Testis (tissue), 3 donors: ENCODE results near the gene TRIM15. TPM values are rescaled to one million over a fixed set of nuclear protein-coding genes. Genes with fewer than 3 reads are reported as not detected.

Experiments used
- DNase-seq: peaks from one replicate; pipeline ENCODE4 v3.0.0-alpha.2; 2019
- H3K27ac ChIP-seq, 2 donors: fragments of 200-600 bp; sonication (generic); one replicate each; pipeline ENCODE4 v1.5.1; 2019
- H3K27me3 ChIP-seq: fragments of 200-600 bp; sonication (generic); one replicate; pipeline ENCODE4 v1.5.1; 2019
- H3K36me3 ChIP-seq: fragments of 200-600 bp; sonication (generic); one replicate; pipeline ENCODE4 v1.5.1; 2017; ENCODE audit warnings: low read depth; ENCODE audit errors: missing control alignments
- H3K4me1 ChIP-seq: fragments of 200-600 bp; sonication (generic); one replicate; pipeline ENCODE4 v1.5.1; 2019
- H3K4me3 ChIP-seq, 2 donors: fragments of 200-600 bp; sonication (generic); one replicate each; pipeline ENCODE4 v1.5.1; 2017 to 2019
- H3K9me3 ChIP-seq: fragments of 200-600 bp; sonication (generic); one replicate; pipeline ENCODE4 v1.5.1; 2017
- CTCF ChIP-seq, 3 experiments: fragments of 450-650 bp in 2 of 3; fragments of 200-600 bp in 1 of 3; sonication (generic) in 1 of 3; IDR thresholded peaks; one replicate each; pipeline ENCODE4 v1.5.1; 2016 to 2019; ENCODE audit warnings: antibody characterized with exemption in 3 of 3, mild to moderate bottlenecking in 2 of 3, moderate library complexity in 1 of 3
- POLR2A ChIP-seq: fragments of 450-650 bp; IDR thresholded peaks from one replicate; pipeline ENCODE4 v1.6.1; 2017; ENCODE audit warnings: antibody characterized with exemption, mild to moderate bottlenecking, moderate library complexity
- WGBS, 2 donors: methylation state at CpG; one replicate each; pipeline ENCODE4 v1.1.5; 2018; 5-methylcytosine and 5-hydroxymethylcytosine counted together
- intact Hi-C: fragments of 100-400 bp; cut with DNase I; formaldehyde crosslinking; loops from one replicate; pipeline ENCODE4 v1.15.1; 2023; ENCODE audit warnings: low total_unique reads
- polyA plus RNA-seq: library from polyadenylated mRNA; stranded (reverse); fragments of 350-450 nt; fragmentation: Illumina TruSeq; extraction: RNeasy Lipid Tissue Mini Kit (QIAGEN cat#74804); gene quantifications from one replicate; pipeline ENCODE4 v1.2.3, GENCODE V29; 2014; ENCODE audit warnings: low read depth, low replicate concordance; ENCODE audit not compliant: insufficient read depth
- total RNA-seq, 2 donors: library from RNA; depleted of rRNA; stranded (reverse); fragments of >200 nt; gene quantifications; one replicate each; pipeline ENCODE4 v1.2.3, GENCODE V29; 2016

TRIM15 gene
- total and polyA plus RNA-seq, 3 donors from 2014 or later, result 0.25 to 1.1 TPM; not detected in 1

GRCh38 chr6:30150671-30151395 is 12.5 kb upstream of the TRIM15 start:
- no peaks in the 10 kb centered on the region for H3K4me1 ChIP-seq
- no peak for DNase-seq

GRCh38 chr6:30151580-30151979 is 11.8 kb upstream of the TRIM15 start:
- intact Hi-C loops, result no loop called here
- DNase-seq, result no peak
- Histone ChIP-seq H3K36me3 (no peaks in the 10 kb centered on the region), H3K9me3 (no peaks in the 10 kb centered on the region), H3K27ac (no peak overlapping the region), H3K4me3 (no peak overlapping the region), H3K27me3 (no peaks in the 10 kb centered on the region), H3K4me1 (no peaks in the 10 kb centered on the region)
- WGBS, 2 donors, result 64 to 69% methylated on average over 3 of the region's 3 CpGs
- TF ChIP-seq CTCF (IDR thresholded peaks at IDR 0.05), result no peak
- no peak for TF ChIP-seq POLR2A

More at GRCh38 chr6:30150671-30151395, 12.5 kb upstream of the TRIM15 start:
- H3K4me3 ChIP-seq, result no peak overlapping the region
- no peaks in the 10 kb centered on the region for H3K27me3 ChIP-seq
- TF ChIP-seq POLR2A (no peak), CTCF (IDR thresholded peaks at IDR 0.05) (no peak)
- H3K27ac ChIP-seq, result no peak overlapping the region
- H3K9me3 ChIP-seq, result no peaks in the 10 kb centered on the region
- 82 to 87% methylated on average over 10 of the region's 10 CpGs for WGBS, 2 donors
- H3K36me3 ChIP-seq, result no peaks in the 10 kb centered on the region
- intact Hi-C loops, result no loop called here

GRCh38 chr6:30152016-30152673 is 11.2 kb upstream of the TRIM15 start:
- intact Hi-C loops, result no loop called here
- no peak overlapping the region for H3K4me3 ChIP-seq
- TF ChIP-seq CTCF (IDR thresholded peaks at IDR 0.05), result no peak
- TF ChIP-seq POLR2A, result no peak
- no peak for DNase-seq
- H3K27ac ChIP-seq, result no peak overlapping the region
- H3K27me3 ChIP-seq, result no peaks in the 10 kb centered on the region
- no peaks in the 10 kb centered on the region for H3K9me3 ChIP-seq
- 59 to 76% methylated on average over 4 of the region's 4 CpGs for WGBS, 2 donors
- H3K36me3 ChIP-seq, result no peaks in the 10 kb centered on the region
- H3K4me1 ChIP-seq, result no peaks in the 10 kb centered on the region

- WGBS, 2 donors, result 82 to 86% methylated on average over 3 of the region's 3 CpGs
- no peak for DNase-seq
- no peak overlapping the region for H3K4me3 ChIP-seq
These were observed 10.3 kb upstream of the TRIM15 start for GRCh38 chr6:30152910-30153610.

More at GRCh38 chr6:30152910-30153610, 10.3 kb upstream of the TRIM15 start:
- intact Hi-C loops, result no loop called here
- Histone ChIP-seq H3K36me3 (no peaks in the 10 kb centered on the region), H3K4me1 (no peaks in the 10 kb centered on the region), H3K9me3 (no peaks in the 10 kb centered on the region), H3K27ac (no peak overlapping the region), H3K27me3 (no peaks in the 10 kb centered on the region)
- no peak for TF ChIP-seq CTCF (IDR thresholded peaks at IDR 0.05)
- TF ChIP-seq POLR2A, result no peak
